GM18519 (cell line): ENCODE results near the gene FGFR4.

Source experiments
- ATAC-seq: cut with Tn5 transposase; IDR thresholded peaks from one replicate; pipeline ENCODE4 v1.9.1; 2021; ENCODE audit warnings: mild to moderate bottlenecking, moderate library complexity; ENCODE audit not compliant: unreplicated experiment, low FRiP score

Gene FGFR4

GRCh38 chr5:177083357-177083756 lies 3.4 kb upstream of the FGFR4 start:
- no peak for ATAC-seq

- ATAC-seq: no peak
These were observed 2.5 kb upstream of the FGFR4 start for GRCh38 chr5:177084175-177084574.

- no peak for ATAC-seq
These were observed 596 bp upstream of the FGFR4 start for GRCh38 chr5:177085985-177086653.

GRCh38 chr5:177087398-177088005 lies 787 bp downstream of the FGFR4 start:
- ATAC-seq: no peak

GRCh38 chr5:177089127-177089526 lies 2.4 kb downstream of the FGFR4 start:
- no peak for ATAC-seq

- ATAC-seq: no peak
These were observed 3.3 kb downstream of the FGFR4 start for GRCh38 chr5:177089825-177090641.

- no peak for ATAC-seq
These were observed 4.1 kb downstream of the FGFR4 start for GRCh38 chr5:177090813-177091212.

GRCh38 chr5:177091232-177091631 lies 4.5 kb downstream of the FGFR4 start:
- ATAC-seq: no peak

GRCh38 chr5:177092178-177093081 lies 5.7 kb downstream of the FGFR4 start:
- ATAC-seq: no peak

- ATAC-seq: no peak
These were observed 6.5 kb downstream of the FGFR4 start for GRCh38 chr5:177093082-177093712.

GRCh38 chr5:177093803-177094202 lies 7.1 kb downstream of the FGFR4 start:
- no peak for ATAC-seq

GRCh38 chr5:177094224-177095087 lies 7.7 kb downstream of the FGFR4 start:
- no peak for ATAC-seq

- ATAC-seq: no peak
These were observed 8.5 kb downstream of the FGFR4 start for GRCh38 chr5:177095088-177095669.

- ATAC-seq: no peak
These were observed 9.7 kb downstream of the FGFR4 start for GRCh38 chr5:177096162-177097015.

GRCh38 chr5:177097016-177097985 lies 10.6 kb downstream of the FGFR4 start:
- ATAC-seq: no peak

GRCh38 chr5:177098120-177098469 lies 11.4 kb downstream of the FGFR4 start:
- ATAC-seq: no peak
